K562 (cell line): ENCODE data around the gene SLC22A1. TPM values are rescaled to one million over a fixed set of nuclear protein-coding genes. Genes with fewer than 3 reads are reported as not detected.

Source experiments
- ATAC-seq: fragments of 200-7000 bp; cut with Tn5 transposase; 3 replicates; pipeline ENCODE4 v1.9.1; 2020; ENCODE audit warnings: moderate library complexity
- BruUV-seq: library from RNA; stranded (reverse); fragments of 400-500 nt; replicated peaks from 2 replicates; lab custom pipeline; 2021; lab: Mats Ljungman, UMichigan
- CTCF ChIA-PET: fragments of 300-600 bp; formaldehyde crosslinking; extraction: SDS; loops from one replicate; lab custom pipeline; 2021; ENCODE audit warnings: low intra/inter-chr PET ratio; lab: Yijun Ruan, JAX
- POLR2A ChIA-PET: fragments of 300-600, 350-650 bp; sonication (Branson Sonifier 250); formaldehyde crosslinking; extraction: SDS; loops from one replicate; lab custom pipeline; 2021; ENCODE audit warnings: antibody characterized with exemption, inconsistent platforms; lab: Yijun Ruan, JAX
- DNase-seq, 4 experiments: peaks; one replicate each; pipeline versions ENCODE4 v3.0.0 to v3.0.0-alpha.2; 2011 to 2018; ENCODE audit warnings: low spot score in 3 of 4, mixed read lengths in 3 of 4; ENCODE audit errors: extremely low read depth in 1 of 4
- FAIRE-seq: peaks from 2 replicates; lab custom pipeline; 2011; peaks lifted over from hg19 to GRCh38; lab: Jason Lieb, UNC
- H2AFZ ChIP-seq: 2 replicates; pipeline ENCODE4 v1.6.0; 2011; ENCODE audit warnings: low read depth, low read length, control low read depth, inconsistent platforms
- H3K27ac ChIP-seq: fragments of 200-600 bp; 3 replicates; pipeline ENCODE4 v1.8.0; 2011; ENCODE audit warnings: low read depth, mild to moderate bottlenecking, control low read depth, inconsistent platforms, low read length, moderate library complexity, mixed read lengths; ENCODE audit errors: extremely low read depth
- H3K27me3 ChIP-seq, 2 experiments: fragments of 300-600 bp in 1 of 2; 2 replicates in 1 of 2; 3 replicates in 1 of 2; pipeline versions ENCODE4 v1.6.0 to v1.8.0; 2011; ENCODE audit warnings: inconsistent platforms in 2 of 2, low read length in 2 of 2, mild to moderate bottlenecking in 1 of 2, mixed read lengths in 1 of 2, moderate library complexity in 1 of 2; ENCODE audit not compliant: control insufficient read depth in 2 of 2, insufficient read depth in 2 of 2
- H3K36me3 ChIP-seq: fragments of 300-600 bp; 3 replicates; pipeline ENCODE4 v1.8.0; 2011; ENCODE audit warnings: mild to moderate bottlenecking, low read length, inconsistent platforms; ENCODE audit not compliant: control insufficient read depth, insufficient read depth
- H3K4me1 ChIP-seq, 2 experiments: fragments of 200-600 bp in 1 of 2; replicated peaks in 1 of 2; 2 replicates in 1 of 2; 3 replicates in 1 of 2; pipeline versions ENCODE4 v1.5.1 to v1.8.0; 2011; ENCODE audit warnings: inconsistent platforms in 2 of 2, low read length in 2 of 2, mild to moderate bottlenecking in 1 of 2, mixed read lengths in 1 of 2, moderate library complexity in 1 of 2; ENCODE audit not compliant: control insufficient read depth in 2 of 2, insufficient read depth in 2 of 2
- H3K4me2 ChIP-seq: 2 replicates; pipeline ENCODE4 v1.6.1; 2011; ENCODE audit warnings: low read length, control low read depth, inconsistent platforms, mixed read lengths; ENCODE audit not compliant: insufficient read depth
- H3K4me3 ChIP-seq: fragments of 200-600 bp; sonication (generic), shearing (Covaris generic); 2 replicates; pipeline ENCODE4 v1.5.1; 2016; ENCODE audit warnings: control low read depth, inconsistent platforms
- H3K79me2 ChIP-seq: fragments of 200-600 bp; 3 replicates; pipeline ENCODE4 v1.8.0; 2011; ENCODE audit warnings: low read length, inconsistent platforms; ENCODE audit not compliant: control insufficient read depth, insufficient read depth
- H3K9ac ChIP-seq, 2 experiments: 2 replicates each; pipeline versions ENCODE4 v1.6.0 to v1.6.1; 2011; ENCODE audit warnings: low read depth in 2 of 2, low read length in 2 of 2, control low read depth in 1 of 2, inconsistent platforms in 1 of 2, mild to moderate bottlenecking in 1 of 2, mixed read lengths in 1 of 2; ENCODE audit not compliant: insufficient read depth in 1 of 2
- H3K9me1 ChIP-seq: one replicate; pipeline ENCODE4 v1.6.0; 2011; ENCODE audit warnings: inconsistent platforms, mild to moderate bottlenecking, low read length, moderate library complexity; ENCODE audit not compliant: control insufficient read depth, insufficient read depth
- H3K9me3 ChIP-seq: replicated peaks from 2 replicates; pipeline ENCODE4 v1.5.1; 2011; ENCODE audit warnings: low read depth, low read length, inconsistent platforms; ENCODE audit not compliant: control insufficient read depth, insufficient read depth
- H4K20me1 ChIP-seq: replicated peaks from 2 replicates; pipeline ENCODE4 v1.6.1; 2011; ENCODE audit warnings: low read length, inconsistent platforms, mixed read lengths; ENCODE audit not compliant: control insufficient read depth, insufficient read depth
- IRF2 ChIP-seq: sonication (generic); formaldehyde crosslinking; IDR thresholded peaks from 2 replicates; pipeline ENCODE4 v1.8.1; 2022; ENCODE audit warnings: mild to moderate bottlenecking, missing genetic modification reagents
- ZBTB33 ChIP-seq: sonication (generic); formaldehyde crosslinking; IDR thresholded peaks from 2 replicates; pipeline ENCODE4 v1.8.1; 2023; ENCODE audit warnings: mild to moderate bottlenecking, missing genetic modification reagents
- WGBS: fragments of 100-300 bp; shearing (Covaris generic); methylation state at CpG from one replicate; pipeline ENCODE4 v1.1.6; 2016; ENCODE audit warnings: low coverage, mixed read lengths; ENCODE audit not compliant: insufficient coverage; ENCODE audit errors: missing lambda C conversion rate; 5-methylcytosine and 5-hydroxymethylcytosine counted together
- in situ Hi-C: fragments of 300-500 bp; cut with MboI; formaldehyde crosslinking; loops from 4 replicates; pipeline ENCODE4 v1.15.0; 2018; ENCODE audit warnings: inconsistent platforms, mixed read lengths
- intact Hi-C: fragments of 100-400 bp; cut with micrococcal nuclease; formaldehyde crosslinking; loops from 2 replicates; pipeline ENCODE4 v1.14.2; 2022
- polyA plus RNA-seq, 8 experiments: library from polyadenylated mRNA; depleted of rRNA in 4 of 8; stranded (reverse) in 5 of 8; unstranded in 3 of 8; fragments of >200 nt; fragmentation: Nextera tagmentation in 2 of 8; fragmentation: Illumina TruSeq in 1 of 8; extraction: Ambion mirVana in 2 of 8; extraction: Trizol in 1 of 8; gene quantifications; 2 replicates each; pipeline versions ENCODE4 v1.2.1 to v1.2.3, GENCODE V29; 2011 to 2014; ENCODE audit warnings: inconsistent platforms in 1 of 8, missing spikeins in 1 of 8
- total RNA-seq, 7 experiments: library from RNA; depleted of rRNA in 6 of 7; stranded (reverse); fragments of >200 nt in 6 of 7; fragmentation: Illumina TruSeq in 2 of 7; extraction: Trizol in 2 of 7; gene quantifications; 2 replicates each; pipeline versions ENCODE4 v1.2.1 to v1.2.3, GENCODE V29; 2011 to 2021; ENCODE audit warnings: low replicate concordance in 1 of 7

The SLC22A1 gene
- total and polyA plus RNA-seq, 9 of the 15 experiments (the other 6 are each of a cell fraction or from before 2014, with no cell fraction given): 0.11 to 0.60 (median 0.26) TPM; not detected in 4

GRCh38 chr6:160085713-160086505, 35.7 kb upstream of the SLC22A1 start:
- ChIA-PET CTCF (no interaction called here), POLR2A (interaction anchor here (0.6 to 1.5 kb wide), 4 partner anchors 15 to 1033 kb away, joined by 3 to 5 read pairs (median 3); no protein-coding TSS in a partner anchor)
- Histone ChIP-seq H3K4me1 (no peaks in the 10 kb centered on the region), H2AFZ (no peak overlapping the region), H3K4me2 (no peak overlapping the region), H4K20me1 (peaks cover 4% of the 10 kb centered on the region; the same call in 1 of the 2 replicates), H3K27ac (no peak overlapping the region), H3K4me3 (no peak overlapping the region), H3K79me2 (no peaks in the 10 kb centered on the region), H3K27me3 (no peaks in the 10 kb centered on the region), H3K36me3 (peaks cover 94% of the 10 kb centered on the region), H3K9me3 (no peaks in the 10 kb centered on the region), H3K9ac (no peak overlapping the region), H3K9me1 (no peaks in the 10 kb centered on the region)
- peak; percentile 73 for TF ChIP-seq ZBTB33 (CRISPR knock-in tag)
- no peak for TF ChIP-seq IRF2
- intact Hi-C loops (loop anchor here (5.0 kb wide), 1 partner anchor 371 kb away; no protein-coding TSS in a partner anchor), in situ Hi-C loops (no loop called here)
- DNase-seq: no peak
- WGBS: 79% methylated on average over 15 of the region's 15 CpGs
- BruUV-seq: no TSS peak
- FAIRE-seq: no peak
- ATAC-seq: peak; percentile 47
